Ovary (tissue), 3 donors: ENCODE data around the gene ZNF646.

Experiments
- EP300 ChIP-seq: sonication (generic); formaldehyde crosslinking; IDR thresholded peaks from one replicate; pipeline ENCODE4 v1.6.1; 2017; ENCODE audit warnings: antibody characterized with exemption
- TF ChIP-seq, protein P1 (sequence below), 3 donors: fragments of 450-650 bp in 2 of 3; fragments of 200-600 bp in 1 of 3; IDR thresholded peaks; one replicate each; pipeline versions ENCODE4 v1.5.1 to v1.8.0; 2016 to 2022; ENCODE audit warnings: antibody characterized with exemption in 3 of 3, mild to moderate bottlenecking in 1 of 3
- donor health status: DM: no; HTN: no; CAD: no.

DNA sequence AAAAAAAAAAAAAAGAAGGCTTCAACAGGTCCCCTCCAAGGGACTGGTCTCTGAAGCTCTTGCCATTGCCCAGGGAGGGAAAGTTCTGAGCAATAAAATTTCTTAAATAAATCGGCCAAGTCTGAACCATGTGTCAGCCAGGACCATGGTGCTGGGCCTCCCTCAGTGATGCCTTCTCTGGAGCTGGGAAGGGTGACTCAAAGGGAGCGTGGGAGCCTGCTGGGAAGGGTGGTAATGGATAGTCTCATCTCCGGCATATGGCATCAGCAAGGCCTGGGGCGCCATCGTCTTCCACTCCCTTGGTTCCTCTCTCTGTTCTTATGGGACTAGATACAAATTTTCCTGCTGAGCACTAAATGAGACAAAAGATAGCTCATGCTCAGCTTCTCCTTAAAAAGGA is 18.1 kb downstream of the ZNF646 start:
- TF ChIP-seq, protein P1, sequence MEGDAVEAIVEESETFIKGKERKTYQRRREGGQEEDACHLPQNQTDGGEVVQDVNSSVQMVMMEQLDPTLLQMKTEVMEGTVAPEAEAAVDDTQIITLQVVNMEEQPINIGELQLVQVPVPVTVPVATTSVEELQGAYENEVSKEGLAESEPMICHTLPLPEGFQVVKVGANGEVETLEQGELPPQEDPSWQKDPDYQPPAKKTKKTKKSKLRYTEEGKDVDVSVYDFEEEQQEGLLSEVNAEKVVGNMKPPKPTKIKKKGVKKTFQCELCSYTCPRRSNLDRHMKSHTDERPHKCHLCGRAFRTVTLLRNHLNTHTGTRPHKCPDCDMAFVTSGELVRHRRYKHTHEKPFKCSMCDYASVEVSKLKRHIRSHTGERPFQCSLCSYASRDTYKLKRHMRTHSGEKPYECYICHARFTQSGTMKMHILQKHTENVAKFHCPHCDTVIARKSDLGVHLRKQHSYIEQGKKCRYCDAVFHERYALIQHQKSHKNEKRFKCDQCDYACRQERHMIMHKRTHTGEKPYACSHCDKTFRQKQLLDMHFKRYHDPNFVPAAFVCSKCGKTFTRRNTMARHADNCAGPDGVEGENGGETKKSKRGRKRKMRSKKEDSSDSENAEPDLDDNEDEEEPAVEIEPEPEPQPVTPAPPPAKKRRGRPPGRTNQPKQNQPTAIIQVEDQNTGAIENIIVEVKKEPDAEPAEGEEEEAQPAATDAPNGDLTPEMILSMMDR (IDR thresholded peaks at IDR 0.05), result no peak
- no peak for TF ChIP-seq EP300
